T-helper 1 cell (primary cell): ENCODE measurements around the gene TRPV4.
"Not testable (repeated sequence)": the region's sequence is repeated elsewhere in the genome, so short reads cannot be mapped to it uniquely, and the experiment has no call there.

Experiments
- DNase-seq, 5 donors: peaks; one replicate each; pipeline ENCODE4 v3.0.0-alpha.2; 2012 to 2020
- total RNA-seq, 4 donors: gene quantifications; one replicate each; lab custom pipeline; 2026; lab: John Stamatoyannopoulos, UW

TRPV4 gene
- 0 reads per million in 4 donors for total RNA-seq

- DNase-seq, result no peak
These were observed at the start of gene TRPV4 for GRCh38 chr12:109833307-109834189. Gene TRPV4, minus strand, starts transcription at chr12:109833398. Its CDS starts 18,602 bp downstream, at chr12:109814796.

- no peak for DNase-seq
These were observed 48.6 kb upstream of the TRPV4 start for GRCh38 chr12:109881752-109882151.

DNA sequence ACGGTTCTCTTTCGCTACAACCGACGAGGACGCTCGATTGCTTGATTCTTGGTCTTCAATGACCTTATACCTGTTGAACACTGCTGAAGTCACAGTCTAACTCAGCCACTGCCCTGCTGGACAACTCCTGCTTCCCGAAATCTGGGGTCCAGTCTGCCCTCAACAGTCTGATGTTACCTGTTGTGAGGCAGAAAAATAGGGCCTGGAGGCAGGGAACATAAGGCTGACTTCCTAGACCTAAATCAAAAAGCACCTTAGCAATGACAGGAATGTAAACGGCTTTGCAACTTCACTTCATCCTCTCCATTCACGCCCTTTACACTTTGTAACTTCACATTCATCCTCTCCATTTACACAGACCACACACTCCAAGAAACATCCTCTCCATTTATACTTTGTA, 47.7 kb upstream of the TRPV4 start:
- no peak for DNase-seq

GRCh38 chr12:109880043-109880931, 47.1 kb upstream of the TRPV4 start, which contains the start of gene GLTP:
Gene GLTP, minus strand, starts transcription at chr12:109880541. Its CDS starts 167 bp downstream, at chr12:109880374.
- peak; percentile 80 to 93 (median 83) for DNase-seq

- no peak for DNase-seq
These were observed 46.3 kb upstream of the TRPV4 start for GRCh38 chr12:109879351-109880042.

GRCh38 chr12:109878749-109879148, 45.6 kb upstream of the TRPV4 start:
- no peak for DNase-seq

GRCh38 chr12:109878247-109878625, 45.0 kb upstream of the TRPV4 start:
- DNase-seq, result no peak

GRCh38 chr12:109877504-109878246, 44.5 kb upstream of the TRPV4 start:
- DNase-seq, result no peak

DNA sequence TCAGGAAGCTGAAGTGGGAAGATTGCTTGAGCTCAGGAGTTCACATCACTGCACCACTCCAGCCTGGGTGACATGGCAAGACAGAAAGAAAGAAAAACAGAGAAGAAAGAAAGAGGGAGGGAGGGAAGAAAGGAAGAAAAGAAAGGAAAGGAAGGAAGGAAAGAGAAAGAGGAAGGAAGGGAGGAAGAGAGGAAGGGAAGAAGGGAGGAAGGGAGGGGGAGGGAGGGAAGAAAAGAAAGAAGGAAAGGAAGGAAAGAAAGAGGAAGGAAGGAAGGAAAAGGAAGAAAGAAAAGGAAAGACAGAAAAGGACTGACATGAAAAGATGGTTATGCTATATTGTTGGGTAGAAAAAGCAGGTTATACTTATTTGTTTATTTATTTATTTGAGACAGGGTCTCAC, 43.2 kb upstream of the TRPV4 start:
- DNase-seq, result no peak

DNA sequence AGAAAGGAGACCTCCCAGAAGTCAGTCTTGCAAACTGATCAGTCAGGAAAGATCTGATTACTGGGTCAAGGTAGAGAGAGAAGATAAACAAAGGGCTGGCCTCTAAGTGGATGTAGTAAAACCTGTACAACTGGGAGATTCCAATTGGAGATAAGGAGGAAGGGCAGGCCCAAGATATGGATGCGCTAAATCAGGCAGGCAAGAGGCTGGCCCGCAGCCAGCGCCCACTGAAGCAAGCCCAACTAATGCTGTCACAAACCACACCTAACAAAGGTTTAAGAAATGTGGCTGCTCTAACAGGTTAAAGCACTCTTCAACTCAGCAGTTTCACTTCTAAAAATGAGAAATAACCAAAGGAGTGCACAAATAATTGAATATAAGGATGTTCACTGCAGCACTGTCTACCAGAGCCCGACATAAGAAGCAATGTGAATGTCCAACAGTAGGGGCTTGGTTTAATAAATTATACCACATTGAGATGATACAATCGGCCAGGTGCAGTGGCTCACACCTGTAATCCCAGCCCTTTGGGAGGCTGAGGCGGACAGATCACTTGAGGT, 42.5 kb upstream of the TRPV4 start:
- DNase-seq, result no peak

- no peak for DNase-seq
These were observed 40.5 kb upstream of the TRPV4 start for GRCh38 chr12:109873653-109874052.

GRCh38 chr12:109871668-109872314, 38.6 kb upstream of the TRPV4 start:
- DNase-seq, result no peak

DNA sequence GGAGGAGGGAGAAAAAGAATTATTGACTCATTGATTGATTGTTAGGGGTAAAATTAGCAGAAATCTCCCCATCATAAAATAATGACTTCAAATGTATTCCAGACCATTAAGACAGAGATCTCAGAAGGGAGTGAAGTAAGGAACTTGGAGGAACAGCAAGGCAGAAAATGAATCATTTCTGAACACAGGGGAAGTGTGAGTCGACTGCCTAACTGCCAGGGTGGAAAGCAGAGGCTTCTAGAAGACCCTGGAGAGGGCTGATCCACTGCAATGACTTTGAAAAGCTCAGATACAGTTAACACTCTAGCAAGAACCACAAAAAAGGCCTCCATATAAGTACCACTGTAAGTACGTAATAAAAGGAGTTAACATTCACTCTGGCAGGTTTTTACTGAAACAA, 37.5 kb upstream of the TRPV4 start:
- no peak for DNase-seq

GRCh38 chr12:109868182-109869051, 35.2 kb upstream of the TRPV4 start:
- DNase-seq, result peak in 1 of 5 donors; percentile 37

GRCh38 chr12:109864916-109865315, 31.7 kb upstream of the TRPV4 start:
- DNase-seq, result no peak

- peak in 1 of 5 donors; percentile 29 for DNase-seq
These were observed 30.9 kb upstream of the TRPV4 start for GRCh38 chr12:109863847-109864712.

DNA sequence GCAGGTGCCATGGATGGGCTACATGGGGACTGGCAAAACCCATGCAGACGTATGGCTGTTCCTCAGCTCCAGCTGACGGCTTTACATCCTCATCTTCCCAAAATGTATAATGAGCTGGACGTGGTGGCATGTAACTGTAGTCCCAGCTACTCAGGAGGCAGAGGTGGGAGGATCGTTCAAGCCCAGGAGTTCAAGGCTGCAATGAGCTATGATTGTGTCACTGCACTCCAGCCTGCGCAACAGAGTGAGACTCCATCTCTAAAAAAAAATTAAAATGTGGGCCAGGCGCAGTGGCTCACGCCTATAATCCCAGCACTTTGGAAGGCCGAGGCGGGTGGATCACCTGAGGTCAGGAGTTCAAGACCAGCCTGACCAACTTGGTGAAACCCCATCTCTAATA, 29.3 kb upstream of the TRPV4 start:
- not testable (repeated sequence) for DNase-seq

DNA sequence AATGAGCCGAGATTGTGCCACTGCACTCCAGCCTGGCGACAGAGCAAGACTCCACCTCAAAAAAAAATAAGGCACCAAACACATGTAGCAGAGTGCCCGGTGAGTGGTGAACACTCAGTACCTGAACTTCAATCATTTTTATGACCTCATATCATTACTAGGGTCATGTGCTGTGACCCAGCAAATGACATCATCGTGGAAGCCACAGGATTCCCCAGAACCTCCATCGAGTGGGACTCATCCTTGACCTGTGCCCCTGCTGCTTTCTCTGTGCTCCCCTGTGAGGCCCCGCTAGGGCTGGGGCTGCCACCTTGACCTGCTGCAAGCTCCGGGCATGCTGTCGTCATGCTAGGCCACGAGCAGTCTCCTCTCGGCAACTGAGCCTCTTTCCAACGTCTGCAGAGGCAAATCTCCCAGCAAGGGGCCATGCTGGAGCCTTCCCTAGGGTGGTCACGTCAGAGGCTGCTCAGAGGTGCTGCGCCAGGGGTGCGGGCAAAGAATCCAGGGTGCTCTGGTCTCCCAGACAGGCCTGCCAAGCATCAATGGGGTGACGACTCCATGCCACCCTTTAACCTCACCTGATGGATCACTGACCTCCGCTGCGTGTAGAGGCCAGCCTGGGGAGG, 28.6 kb upstream of the TRPV4 start:
- no peak for DNase-seq

- DNase-seq, result no peak
These were observed 27.8 kb upstream of the TRPV4 start for GRCh38 chr12:109860977-109861376.
